Sigmoid colon (tissue), 7 donors: Measurements from ENCODE around the gene LETM1. TPM values are rescaled to one million over a fixed set of nuclear protein-coding genes. Genes with fewer than 3 reads are reported as not detected.

ENCODE experiments used
- DNase-seq: peaks from one replicate; pipeline ENCODE4 v3.0.0-alpha.2; 2019
- H3K27ac ChIP-seq, 4 donors: fragments of 200-600 bp; sonication (generic); one replicate each; pipeline ENCODE4 v1.5.1; 2016 to 2019; ENCODE audit warnings: mild to moderate bottlenecking in 1 of 4
- H3K27me3 ChIP-seq, 3 donors: fragments of 200-600 bp; sonication (generic); one replicate each; pipeline ENCODE4 v1.5.1; 2019; ENCODE audit warnings: mild to moderate bottlenecking in 1 of 3
- H3K36me3 ChIP-seq, 4 donors: fragments of 200-600 bp; sonication (generic); one replicate each; pipeline ENCODE4 v1.5.1; 2016 to 2019
- H3K4me1 ChIP-seq, 4 donors: fragments of 200-600 bp; sonication (generic); one replicate each; pipeline ENCODE4 v1.5.1; 2017 to 2019
- H3K4me3 ChIP-seq, 4 donors: fragments of 200-600 bp; sonication (generic); one replicate each; pipeline ENCODE4 v1.5.1; 2017 to 2019; ENCODE audit warnings: mild to moderate bottlenecking in 2 of 4, moderate library complexity in 1 of 4
- H3K9me3 ChIP-seq, 4 donors: fragments of 200-600 bp in 3 of 4; sonication (generic) in 3 of 4; one replicate each; pipeline versions ENCODE4 v1.5.1 to v1.6.1; 2013 to 2019
- CTCF ChIP-seq, 4 experiments: fragments of 450-650 bp in 3 of 4; fragments of 200-600 bp in 1 of 4; IDR thresholded peaks; one replicate each; pipeline ENCODE4 v1.5.1; 2016 to 2019; ENCODE audit warnings: antibody characterized with exemption in 4 of 4, mild to moderate bottlenecking in 3 of 4, moderate library complexity in 2 of 4
- EP300 ChIP-seq, 4 donors: sonication (generic); formaldehyde crosslinking; IDR thresholded peaks; one replicate each; pipeline ENCODE4 v1.6.1; 2017; ENCODE audit warnings: antibody characterized with exemption in 4 of 4
- POLR2A ChIP-seq, 2 donors: fragments of 450-650 bp; IDR thresholded peaks; one replicate each; pipeline ENCODE4 v1.6.1; 2016; ENCODE audit warnings: antibody characterized with exemption in 2 of 2, mild to moderate bottlenecking in 2 of 2, moderate library complexity in 2 of 2
- POLR2AphosphoS5 ChIP-seq, 4 donors: sonication (generic); formaldehyde crosslinking; IDR thresholded peaks; one replicate each; pipeline ENCODE4 v1.6.1; 2017; ENCODE audit warnings: antibody characterized with exemption in 4 of 4
- WGBS, 2 donors: extraction: QIAGEN DNeasy Blood & Tissue Kit; methylation state at CpG; one replicate each; pipeline ENCODE4 v1.1.7; 2013; 5-methylcytosine and 5-hydroxymethylcytosine counted together
- intact Hi-C: fragments of 100-400 bp; cut with DNase I; formaldehyde crosslinking; loops from one replicate; pipeline ENCODE4 v1.15.1; 2023
- polyA plus RNA-seq, 3 donors: library from polyadenylated mRNA; stranded (reverse); fragments of 200-250 nt; gene quantifications; one replicate each; pipeline ENCODE4 v1.2.3, GENCODE V29; 2013
- total RNA-seq, 4 donors: library from RNA; depleted of rRNA; stranded (reverse); fragments of >200 nt; gene quantifications; one replicate each; pipeline ENCODE4 v1.1.0, GENCODE V29; 2016
- donor health status: healthy with polysubstance abuse.
- donor health status: Bipolar disorder and iron deficiency.
- donor health status: healthy.

The LETM1 gene
- total and polyA plus RNA-seq, 7 donors: 11.4 to 91.6 (median 18.6) TPM

DNA sequence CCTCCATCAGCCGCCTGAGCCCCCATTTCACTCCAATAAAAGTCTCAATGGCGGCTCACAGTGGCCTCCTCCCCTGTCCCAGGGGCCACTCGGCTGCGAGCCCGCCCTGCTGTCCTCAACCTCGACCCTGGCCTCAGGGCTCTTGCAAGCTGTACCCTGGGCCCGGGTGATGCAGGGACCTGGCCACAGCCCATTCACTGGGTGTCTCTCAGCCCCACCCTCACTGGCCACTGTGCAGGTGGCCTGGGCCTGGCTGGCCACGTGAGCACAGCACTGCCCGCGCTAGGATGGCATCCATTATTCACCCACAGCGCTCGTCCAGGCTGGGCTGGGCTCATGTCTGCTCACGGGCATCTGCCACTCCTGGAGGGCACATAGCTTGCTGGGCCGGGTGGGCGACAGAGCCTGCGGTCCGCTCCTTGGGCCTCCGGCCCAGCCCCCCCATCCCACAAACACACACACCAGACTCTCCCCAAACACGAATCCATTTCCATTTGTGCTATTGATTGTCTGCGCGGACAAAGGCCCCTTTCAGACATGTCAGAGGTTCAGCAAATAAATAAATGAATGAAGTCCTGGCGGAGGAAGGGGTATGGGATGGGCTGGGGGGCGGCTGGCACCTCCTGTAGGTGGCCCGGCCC lies 79.3 kb downstream of the LETM1 start:
- H3K9me3 ChIP-seq: no peaks in the 10 kb centered on the region
- TF ChIP-seq EP300 (IDR thresholded peaks at IDR 0.05) (no peak), POLR2AphosphoS5 (IDR thresholded peaks at IDR 0.05) (no peak), CTCF (IDR thresholded peaks at IDR 0.05) (no peak), POLR2A (IDR thresholded peaks at IDR 0.05) (no peak)
- H3K4me3 ChIP-seq: no peak overlapping the region
- H3K36me3 ChIP-seq: no peaks in the 10 kb centered on the region
- WGBS, 2 donors: 84 to 90% methylated on average over 24 of the region's 24 CpGs
- H3K27ac ChIP-seq: no peak overlapping the region
- no peaks in the 10 kb centered on the region for H3K4me1 ChIP-seq
- no peak for DNase-seq
- intact Hi-C loops: no loop called here
- H3K27me3 ChIP-seq: peaks cover 0 to 20% (median 0%) of the 10 kb centered on the region in 3 donors

DNA sequence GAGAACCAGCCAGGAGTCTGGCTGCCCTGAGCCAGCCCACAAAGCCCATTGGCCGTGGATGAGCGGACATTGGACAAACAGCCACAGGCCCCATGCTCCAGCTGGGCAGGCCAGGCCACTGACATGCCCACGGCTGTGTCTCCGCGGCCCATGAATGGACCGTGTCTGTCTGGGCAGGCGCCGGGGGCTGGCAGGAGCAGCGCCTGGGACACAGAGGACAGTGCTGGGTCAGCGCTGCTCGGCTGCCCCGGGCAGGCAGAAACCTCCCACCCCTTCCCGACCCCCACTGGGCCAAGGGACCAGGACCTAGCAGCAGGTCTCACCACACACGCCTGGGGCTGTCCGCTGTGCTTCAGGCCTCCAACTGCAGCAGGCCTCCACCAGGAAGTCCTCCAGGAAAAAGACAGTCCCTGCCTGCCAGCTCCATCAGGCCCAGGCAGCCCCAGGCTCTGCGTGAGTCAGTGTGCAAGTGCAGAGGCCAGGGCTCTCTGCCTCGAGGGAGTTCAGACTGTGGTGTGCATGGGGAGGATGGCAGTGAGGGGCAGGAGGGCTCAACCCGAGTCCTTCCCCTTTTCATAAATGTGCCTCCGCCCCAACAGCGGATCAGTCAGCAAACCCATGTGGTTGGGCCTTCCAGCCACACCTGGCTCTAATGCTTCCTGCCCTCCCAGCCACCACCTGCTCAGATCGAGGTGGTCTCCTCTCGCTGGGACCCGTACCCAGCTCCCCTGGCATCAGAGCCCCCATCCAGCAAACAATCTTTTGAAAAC lies 80.0 kb downstream of the LETM1 start:
- no peaks in the 10 kb centered on the region for H3K9me3 ChIP-seq

GRCh38 chr4:1773754-1774153 lies 82.2 kb downstream of the LETM1 start:
- TF ChIP-seq POLR2AphosphoS5 (IDR thresholded peaks at IDR 0.05) (no peak), POLR2A (IDR thresholded peaks at IDR 0.05) (no peak), EP300 (IDR thresholded peaks at IDR 0.05) (no peak), CTCF (IDR thresholded peaks at IDR 0.05) (no peak)
- Histone ChIP-seq H3K4me3 (no peak overlapping the region), H3K36me3 (no peaks in the 10 kb centered on the region), H3K27me3 (peaks cover 9 to 48% (median 28%) of the 10 kb centered on the region in 3 donors), H3K9me3 (no peaks in the 10 kb centered on the region), H3K4me1 (no peaks in the 10 kb centered on the region), H3K27ac (no peak overlapping the region)
- WGBS, 2 donors: 84 to 89% methylated on average over 10 of the region's 10 CpGs
- no peak for DNase-seq
- intact Hi-C loops: no loop called here

More for the DNA sequence above, 80.0 kb downstream of the LETM1 start:
- Histone ChIP-seq H3K4me3 (no peak overlapping the region), H3K36me3 (no peaks in the 10 kb centered on the region), H3K4me1 (no peaks in the 10 kb centered on the region), H3K27ac (no peak overlapping the region), H3K27me3 (peaks cover 0 to 27% (median 6%) of the 10 kb centered on the region in 3 donors)
- no peak for DNase-seq
- WGBS, 2 donors: 73 to 80% methylated on average over 23 of the region's 23 CpGs
- TF ChIP-seq POLR2A (IDR thresholded peaks at IDR 0.05) (no peak), CTCF (IDR thresholded peaks at IDR 0.05) (no peak)
- intact Hi-C loops: no loop called here

GRCh38 chr4:1772853-1773538 lies 83.0 kb downstream of the LETM1 start:
- TF ChIP-seq POLR2AphosphoS5 (IDR thresholded peaks at IDR 0.05): no peak
- Histone ChIP-seq H3K36me3 (no peaks in the 10 kb centered on the region), H3K4me1 (peaks cover 0 to 1% (median 0%) of the 10 kb centered on the region in 4 donors), H3K27ac (no peak overlapping the region), H3K4me3 (no peak overlapping the region), H3K27me3 (peaks cover 14 to 48% (median 35%) of the 10 kb centered on the region in 3 donors), H3K9me3 (no peaks in the 10 kb centered on the region)
- DNase-seq: no peak
- WGBS, 2 donors: 28 to 64% methylated on average over 30 of the region's 30 CpGs
- intact Hi-C loops: no loop called here
